ENCODE measurements around the gene OR10A5. TPM values are rescaled to one million over a fixed set of nuclear protein-coding genes. Genes with fewer than 3 reads are reported as not detected.
A peak's percentile ranks its signal among the peaks of the same experiment; 100 is the strongest.

The OR10A5 gene
- total and polyA plus RNA-seq, 2 of the 8 experiments (the other 6 are each of a cell fraction or from before 2014, with no cell fraction given), result not detected

DNA sequence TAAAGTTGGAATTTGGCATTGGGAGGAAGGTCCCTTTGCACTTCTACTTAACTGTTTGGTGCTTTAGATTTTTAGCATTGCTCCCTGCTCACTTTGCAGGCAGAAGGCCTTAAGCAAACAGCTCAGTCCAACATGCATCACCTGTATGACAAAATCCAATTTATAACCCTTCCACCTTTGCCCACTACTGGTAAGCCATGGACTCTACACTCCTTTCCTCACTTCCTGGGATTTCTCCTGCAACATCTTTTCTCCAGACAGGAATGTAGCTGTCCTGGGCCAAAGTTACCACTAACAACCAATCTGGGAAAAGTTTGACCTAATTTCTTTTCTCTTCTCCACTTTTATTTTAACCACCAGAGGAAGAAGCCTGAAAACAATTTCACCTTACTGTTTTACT is 48.6 kb downstream of the OR10A5 start:
- Histone ChIP-seq H3K4me3 (ENCODE audit: extremely low read depth in 1 of 4, insufficient read depth in 2 of 4, low read depth in 3 of 4, low read length in 4 of 4) (no peak overlapping the region), H3K23me2 (ENCODE audit: low read depth, low read length) (no peaks in the 10 kb centered on the region), H2BK12ac (ENCODE audit: low read depth, low read length) (no peak overlapping the region), H3K9me3 (ENCODE audit: insufficient read depth in 2 of 2, low read depth in 1 of 2, low read length in 1 of 2) (no peaks in the 10 kb centered on the region), H2BK120ac (replicated peaks; ENCODE audit: low read depth, low read length) (no peak overlapping the region), H4K8ac (ENCODE audit: extremely low read depth, insufficient read depth, low read length) (no peak overlapping the region), H3K14ac (ENCODE audit: insufficient read length) (no peak overlapping the region), H3K9ac (replicated peaks in 1 of 4; ENCODE audit: extremely low read depth in 1 of 4, low read depth in 3 of 4, low read length in 3 of 4) (no peak overlapping the region), H3K27me3 (replicated peaks in 1 of 4; ENCODE audit: control insufficient read depth in 3 of 4, extremely low read depth in 1 of 4, insufficient read depth in 3 of 4, low read length in 3 of 4) (peaks cover 0 to 1% (median 0%) of the 10 kb centered on the region in 4 experiments; a peak in 1 of 7 replicates), H3K4me1 (replicated peaks in 1 of 4; ENCODE audit: control insufficient read depth in 3 of 4, insufficient read depth in 4 of 4, low read length in 3 of 4) (no peaks in the 10 kb centered on the region), H2AK5ac (ENCODE audit: low read depth, low read length) (no peak overlapping the region), H3K79me2 (ENCODE audit: control insufficient read depth in 1 of 2, insufficient read depth in 2 of 2, low read length in 2 of 2) (no peaks in the 10 kb centered on the region), H2BK15ac (ENCODE audit: low read length) (no peak overlapping the region), H3K27ac (ENCODE audit: low read depth, low read length) (no peak overlapping the region), H3K23ac (ENCODE audit: insufficient read length) (no peak overlapping the region), H3K4me2 (ENCODE audit: insufficient read depth in 1 of 2, low read depth in 2 of 2, low read length in 2 of 2) (no peak overlapping the region), H2AFZ (ENCODE audit: low read length) (no peak overlapping the region), H2BK5ac (ENCODE audit: low read depth, low read length) (no peak overlapping the region), H3K4ac (replicated peaks; ENCODE audit: insufficient read length, low read depth, low read length) (no peak overlapping the region), H3K56ac (replicated peaks; ENCODE audit: insufficient read length, low read depth, low read length) (no peak overlapping the region), H4K20me1 (replicated peaks in 1 of 2; ENCODE audit: control insufficient read depth in 1 of 2, insufficient read depth in 2 of 2, low read length in 2 of 2) (no peaks in the 10 kb centered on the region), H2BK20ac (ENCODE audit: low read length) (no peak overlapping the region), H4K91ac (replicated peaks; ENCODE audit: insufficient read length, low read length) (no peak overlapping the region), H4K5ac (ENCODE audit: insufficient read length, low read depth, low read length) (no peak overlapping the region), H3K79me1 (ENCODE audit: low read depth, low read length) (no peaks in the 10 kb centered on the region), H3K36me3 (ENCODE audit: control insufficient read depth in 2 of 4, insufficient read depth in 4 of 4, low read length in 3 of 4) (no peaks in the 10 kb centered on the region), H3K18ac (ENCODE audit: extremely low read depth, low read length) (no peak overlapping the region)
- ChIA-PET POLR2A (ENCODE audit: partially characterized antibody) (no interaction called here), CTCF (ENCODE audit: partially characterized antibody) (interaction anchor here (0.8 to 1.9 kb wide), 3 partner anchors 82 to 140 kb away, joined by 3 to 5 read pairs (median 4); no protein-coding TSS in a partner anchor)
- no peak for DNase-seq (ENCODE audit: low read depth in 1 of 2, low spot score in 2 of 2)
- FAIRE-seq, result no peak
- TF ChIP-seq BACH1 (IDR thresholded peaks at IDR 0.05; ENCODE audit: low read length), result no peak
- peak in 1 of 2 experiments; percentile 26; a peak in 2 of 4 replicates for TF ChIP-seq RAD21 (IDR thresholded peaks at IDR 0.05 in 1 of 2, conservative IDR thresholded peaks at IDR 0.05 in 1 of 2; ENCODE audit: low read depth in 2 of 2, low read length in 2 of 2)
- TF ChIP-seq, protein P1, sequence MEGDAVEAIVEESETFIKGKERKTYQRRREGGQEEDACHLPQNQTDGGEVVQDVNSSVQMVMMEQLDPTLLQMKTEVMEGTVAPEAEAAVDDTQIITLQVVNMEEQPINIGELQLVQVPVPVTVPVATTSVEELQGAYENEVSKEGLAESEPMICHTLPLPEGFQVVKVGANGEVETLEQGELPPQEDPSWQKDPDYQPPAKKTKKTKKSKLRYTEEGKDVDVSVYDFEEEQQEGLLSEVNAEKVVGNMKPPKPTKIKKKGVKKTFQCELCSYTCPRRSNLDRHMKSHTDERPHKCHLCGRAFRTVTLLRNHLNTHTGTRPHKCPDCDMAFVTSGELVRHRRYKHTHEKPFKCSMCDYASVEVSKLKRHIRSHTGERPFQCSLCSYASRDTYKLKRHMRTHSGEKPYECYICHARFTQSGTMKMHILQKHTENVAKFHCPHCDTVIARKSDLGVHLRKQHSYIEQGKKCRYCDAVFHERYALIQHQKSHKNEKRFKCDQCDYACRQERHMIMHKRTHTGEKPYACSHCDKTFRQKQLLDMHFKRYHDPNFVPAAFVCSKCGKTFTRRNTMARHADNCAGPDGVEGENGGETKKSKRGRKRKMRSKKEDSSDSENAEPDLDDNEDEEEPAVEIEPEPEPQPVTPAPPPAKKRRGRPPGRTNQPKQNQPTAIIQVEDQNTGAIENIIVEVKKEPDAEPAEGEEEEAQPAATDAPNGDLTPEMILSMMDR (IDR thresholded peaks at IDR 0.05; ENCODE audit: control extremely low read depth in 1 of 3, insufficient read depth in 1 of 3, low read depth in 1 of 3, low read length in 3 of 3), result peak in 2 of 3 experiments; percentile 18 to 38; a peak in 2 of 4 replicates
- no peak for TF ChIP-seq EZH2 (IDR thresholded peaks at IDR 0.05; ENCODE audit: low read depth, low read length, severe bottlenecking)
- no peak for TF ChIP-seq SP2 (IDR thresholded peaks at IDR 0.05; ENCODE audit: low read length)
- no peak for TF ChIP-seq CBX5 (IDR thresholded peaks at IDR 0.05; ENCODE audit: low read depth, low read length)
- TF ChIP-seq NANOG (IDR thresholded peaks at IDR 0.05; ENCODE audit: insufficient read depth, low read depth, low read length, poor library complexity, severe bottlenecking), result no peak

Data from H1 (cell line).